Measurements from ENCODE around the gene RTP5. TPM values are rescaled to one million over a fixed set of nuclear protein-coding genes. Genes with fewer than 3 reads are reported as not detected.

The RTP5 gene
- total RNA-seq, 1 experiment from 2014 or later: not detected

DNA sequence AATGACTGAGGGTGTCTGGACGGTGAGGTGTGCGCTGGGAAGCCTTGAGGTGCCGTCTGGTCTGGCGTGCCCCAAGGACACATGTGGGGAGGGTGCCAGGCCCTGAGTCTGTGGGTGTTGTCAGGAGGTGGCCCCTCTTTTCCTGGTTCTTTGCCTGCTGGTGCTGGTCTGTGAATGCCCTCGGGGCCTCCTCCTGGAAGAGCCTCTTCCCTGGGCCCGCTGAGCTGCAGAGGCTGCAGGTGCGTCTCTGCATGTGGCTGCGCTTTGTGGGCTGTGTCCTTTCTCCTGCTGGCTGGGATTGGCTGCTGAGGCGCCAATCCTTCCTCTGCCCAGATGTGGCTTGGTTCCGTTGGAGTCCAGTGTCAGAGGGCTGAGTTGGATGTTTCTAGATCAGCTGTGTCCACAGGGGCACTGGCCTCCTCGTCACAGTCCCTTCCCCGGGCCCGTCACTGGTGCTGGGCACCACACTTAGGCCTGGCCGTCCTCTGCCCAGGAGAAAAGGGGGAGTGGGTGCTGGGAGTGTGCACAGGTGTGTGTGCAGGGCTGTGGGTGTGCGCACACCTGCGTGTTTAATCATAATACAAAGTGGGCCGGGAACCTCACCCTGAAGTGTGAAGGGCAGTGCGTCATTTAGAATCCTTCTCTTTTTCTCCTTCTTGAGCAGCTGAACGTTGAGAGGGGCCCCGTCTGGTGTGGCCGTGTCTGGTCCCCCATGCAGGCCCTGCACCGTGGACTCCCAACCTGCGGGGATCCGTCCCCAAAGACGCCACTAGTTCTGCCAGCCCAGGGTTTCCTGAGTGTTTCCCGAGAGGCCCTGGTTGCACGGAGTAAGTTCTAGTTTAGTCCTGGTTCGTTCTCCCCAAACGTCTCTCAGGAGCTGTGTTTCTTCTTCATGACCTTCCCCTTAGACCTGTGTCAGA, 35.5 kb downstream of the RTP5 start:
- TF ChIP-seq ZFX (IDR thresholded peaks at IDR 0.05) (no peak), FOSL1 (IDR thresholded peaks at IDR 0.05; ENCODE audit: low read depth) (no peak), POLR2A (IDR thresholded peaks at IDR 0.05; ENCODE audit: borderline replicate concordance, extremely low read depth, insufficient read depth, insufficient read length) (no peak), SP1 (IDR thresholded peaks at IDR 0.05; ENCODE audit: low read depth) (no peak), RAD21 (IDR thresholded peaks at IDR 0.05; ENCODE audit: low read depth) (no peak), SIN3A (IDR thresholded peaks at IDR 0.05; ENCODE audit: low read depth) (no peak), REST (IDR thresholded peaks at IDR 0.05; ENCODE audit: low read depth) (no peak), EZH2phosphoT487 (IDR thresholded peaks at IDR 0.05; ENCODE audit: borderline replicate concordance) (no peak), SRF (IDR thresholded peaks at IDR 0.05; ENCODE audit: low read depth) (no peak), EGR1 (IDR thresholded peaks at IDR 0.05; ENCODE audit: low read depth) (no peak), ZBTB33 (IDR thresholded peaks at IDR 0.05; ENCODE audit: extremely low read depth, insufficient replicate concordance, low read length) (no peak)
- BruUV-seq (replicated peaks): no TSS peak
- DNase-seq (ENCODE audit: low read depth, low spot score) (no peak), ATAC-seq (no peak)
- H3K27me3 ChIP-seq (ENCODE audit: insufficient read depth, low read length): no peaks in the 10 kb centered on the region
- intact Hi-C loops (cut with micrococcal nuclease): no loop called here
- no peaks in the 10 kb centered on the region for H3K4me1 ChIP-seq (ENCODE audit: control insufficient read depth in 1 of 2, insufficient read depth in 2 of 2, low read length in 2 of 2)
- H3K4me3 ChIP-seq (replicated peaks in 1 of 2; ENCODE audit: low read depth in 1 of 2, low read length in 2 of 2): no peak overlapping the region
- no peak overlapping the region for H3K9ac ChIP-seq (ENCODE audit: low read length)
- H3K79me2 ChIP-seq (ENCODE audit: insufficient read depth, low read length): no peaks in the 10 kb centered on the region
- ChIA-PET CTCF (no interaction called here), POLR2A (no interaction called here), RAD21 (ENCODE audit: low non-redundant PET in 1 of 2, low total read pairs in 2 of 2, uncharacterized antibody in 2 of 2, unreplicated experiment in 2 of 2) (no interaction called here)
- no peaks in the 10 kb centered on the region for H3K36me3 ChIP-seq (ENCODE audit: control insufficient read depth in 1 of 2, insufficient read depth in 2 of 2, low read length in 2 of 2)
- no peaks in the 10 kb centered on the region for H4K20me1 ChIP-seq (ENCODE audit: insufficient read depth)
- H3K9me3 ChIP-seq (ENCODE audit: control insufficient read depth in 1 of 2, insufficient read depth in 1 of 2, low read depth in 1 of 2, low read length in 2 of 2): no peaks in the 10 kb centered on the region
- H3K9me2 ChIP-seq (ENCODE audit: insufficient read depth): no peaks in the 10 kb centered on the region
- H3K27ac ChIP-seq (ENCODE audit: low read depth, low read length): no peak overlapping the region
- H2AFZ ChIP-seq (ENCODE audit: low read depth, low read length, poor library complexity, severe bottlenecking): no peak overlapping the region
- no peak overlapping the region for H3K4me2 ChIP-seq (ENCODE audit: low read length)

All from HCT116 (cell line).